ENCODE results near the gene EZH2. TPM values are rescaled to one million over a fixed set of nuclear protein-coding genes. Genes with fewer than 3 reads are reported as not detected.

EZH2 gene
- total and polyA plus RNA-seq, 9 donors, result 2.5 to 5.6 (median 4.0) TPM

- Histone ChIP-seq H3K4me3 (no peak overlapping the region), H3K9me3 (no peaks in the 10 kb centered on the region), H3K4me1 (ENCODE audit: insufficient read depth) (no peaks in the 10 kb centered on the region), H3K27me3 (no peaks in the 10 kb centered on the region), H3K36me3 (no peaks in the 10 kb centered on the region), H3K27ac (no peak overlapping the region)
- WGBS, 3 donors, result 96 to 97% (median 97%) methylated on average over 12 of the region's 12 CpGs
- TF ChIP-seq EP300 (IDR thresholded peaks at IDR 0.05), result no peak
- intact Hi-C loops (cut with DNase I), result no loop called here
- DNase-seq, result no peak
Observed at GRCh38 chr7:148761499-148762278, 122.4 kb downstream of the EZH2 start.

Small RNAs within 50 kb of the gene (small RNA-seq; reads per million reads assigned to genes)
- gene RF00017 (not detected), gene RN7SL569P (not detected), gene RNU7-20P (not detected)

Other genes with a start within 250 kb of the EZH2 start
- gene CUL1, start 185.4 kb downstream of the EZH2 start, total RNA-seq, result 10 to 100 TPM; 35.7 to 51.3 (median 40.2) TPM
- 10 to 100 TPM; 31.9 to 50.2 TPM for gene CUL1, start 185.4 kb downstream of the EZH2 start, polyA plus RNA-seq
- 100 to 1,000 TPM in 2 of 7 donors, 10 to 100 TPM in 5; 49.6 to 130 (median 72.4) TPM for gene PDIA4, start 144.2 kb upstream of the EZH2 start, total RNA-seq
- 10 to 100 TPM; 52.2 to 78.5 TPM for gene PDIA4, start 144.2 kb upstream of the EZH2 start, polyA plus RNA-seq
- gene ZNF786, start 206.4 kb upstream of the EZH2 start, total RNA-seq, result 10 to 100 TPM in 2 of 7 donors, 1 to 10 TPM in 5; 3.9 to 11.6 (median 8.7) TPM
- gene ZNF786, start 206.4 kb upstream of the EZH2 start, polyA plus RNA-seq, result 1 to 10 TPM; 4.3 to 5.3 TPM
- 1 to 10 TPM; 1.4 to 4.7 (median 3.8) TPM for gene ZNF425, start 242.0 kb upstream of the EZH2 start, total RNA-seq
- gene ZNF425, start 242.0 kb upstream of the EZH2 start, polyA plus RNA-seq, result 1 to 10 TPM; 2.9 to 9.0 TPM

All from ovary (tissue), 9 donors.